ENCODE data around the gene LTBP2.

GRCh38 chr14:74538411-74539391, 73.3 kb downstream of the LTBP2 start:
- TF ChIP-seq, protein P1, sequence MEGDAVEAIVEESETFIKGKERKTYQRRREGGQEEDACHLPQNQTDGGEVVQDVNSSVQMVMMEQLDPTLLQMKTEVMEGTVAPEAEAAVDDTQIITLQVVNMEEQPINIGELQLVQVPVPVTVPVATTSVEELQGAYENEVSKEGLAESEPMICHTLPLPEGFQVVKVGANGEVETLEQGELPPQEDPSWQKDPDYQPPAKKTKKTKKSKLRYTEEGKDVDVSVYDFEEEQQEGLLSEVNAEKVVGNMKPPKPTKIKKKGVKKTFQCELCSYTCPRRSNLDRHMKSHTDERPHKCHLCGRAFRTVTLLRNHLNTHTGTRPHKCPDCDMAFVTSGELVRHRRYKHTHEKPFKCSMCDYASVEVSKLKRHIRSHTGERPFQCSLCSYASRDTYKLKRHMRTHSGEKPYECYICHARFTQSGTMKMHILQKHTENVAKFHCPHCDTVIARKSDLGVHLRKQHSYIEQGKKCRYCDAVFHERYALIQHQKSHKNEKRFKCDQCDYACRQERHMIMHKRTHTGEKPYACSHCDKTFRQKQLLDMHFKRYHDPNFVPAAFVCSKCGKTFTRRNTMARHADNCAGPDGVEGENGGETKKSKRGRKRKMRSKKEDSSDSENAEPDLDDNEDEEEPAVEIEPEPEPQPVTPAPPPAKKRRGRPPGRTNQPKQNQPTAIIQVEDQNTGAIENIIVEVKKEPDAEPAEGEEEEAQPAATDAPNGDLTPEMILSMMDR (IDR thresholded peaks at IDR 0.05; ENCODE audit: low read depth, low read length, poor library complexity, severe bottlenecking): no peak
- no peak for TF ChIP-seq EZH2phosphoT487 (IDR thresholded peaks at IDR 0.05; ENCODE audit: borderline replicate concordance, low read length)

Measured in DOHH2 (cell line).